Stimulated activated CD4-positive, alpha-beta T cell treated with anti-CD3 and anti-CD28 coated beads, Interleukin-4, amount 100 ng/mL, for 48 hours (primary cell): ENCODE results near the gene R3HCC1L.

Experiments
- DNase-seq, 2 donors: peaks; one replicate each; pipeline ENCODE4 v3.0.0-alpha.2; 2020; ENCODE audit warnings: low read depth in 2 of 2

The R3HCC1L gene

DNA sequence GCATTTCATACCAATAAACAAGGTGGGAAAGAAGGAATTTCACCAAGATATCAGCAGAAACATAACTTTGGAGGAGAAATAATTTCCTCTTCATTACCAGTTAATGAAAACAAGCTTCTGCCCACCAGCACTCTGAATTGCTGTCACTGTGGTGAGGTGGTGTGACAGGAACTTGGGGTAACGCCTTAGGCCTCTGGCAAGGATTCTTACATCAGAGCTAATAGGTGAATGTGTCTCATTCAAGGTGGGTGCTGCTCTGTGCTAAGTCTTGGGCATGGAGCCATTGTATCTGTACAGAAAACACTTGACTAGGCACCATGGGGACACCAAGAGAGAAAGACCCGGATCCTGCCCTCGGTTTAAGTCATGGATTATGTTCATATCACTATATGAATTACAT lies 141.9 kb downstream of the R3HCC1L start:
- no peak for DNase-seq

DNA sequence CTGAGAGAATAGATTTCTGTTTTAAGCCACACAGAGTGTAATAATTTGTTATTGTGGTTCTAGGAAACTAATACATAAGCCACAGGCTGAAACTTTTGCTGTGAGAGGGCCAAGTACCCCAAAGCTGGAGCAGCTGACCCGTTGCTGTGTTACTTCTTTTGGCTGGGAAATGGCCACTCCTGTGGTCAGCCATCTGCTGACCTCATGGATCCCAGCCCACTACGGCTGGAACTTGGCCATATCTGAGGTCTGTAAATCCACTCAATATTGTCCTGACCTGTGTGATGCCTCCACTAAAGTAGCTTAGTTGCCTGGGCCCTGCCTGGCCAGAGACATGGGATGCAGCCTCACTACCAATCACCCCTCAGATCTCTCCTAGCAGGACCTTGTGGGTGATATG lies 151.0 kb downstream of the R3HCC1L start:
- no peak for DNase-seq

DNA sequence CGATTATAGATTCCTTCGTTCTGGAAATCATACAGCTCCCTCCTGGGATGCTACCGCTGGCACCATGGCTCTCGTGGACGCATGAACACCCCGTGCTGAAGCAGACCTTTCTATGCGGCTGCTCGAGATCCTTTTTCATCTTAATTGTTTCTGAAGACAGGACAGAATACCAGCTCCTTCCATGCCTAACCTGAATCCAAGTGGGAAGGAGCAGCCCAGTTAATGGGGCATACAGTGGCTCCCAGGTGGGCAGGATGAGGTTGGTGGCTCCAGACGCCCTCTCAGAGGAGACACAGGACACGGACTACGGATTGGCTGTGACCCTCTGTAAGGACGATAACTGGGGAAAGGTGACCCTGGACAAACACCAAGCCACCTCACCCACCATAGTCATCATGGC lies 152.0 kb downstream of the R3HCC1L start:
- DNase-seq, result no peak

DNA sequence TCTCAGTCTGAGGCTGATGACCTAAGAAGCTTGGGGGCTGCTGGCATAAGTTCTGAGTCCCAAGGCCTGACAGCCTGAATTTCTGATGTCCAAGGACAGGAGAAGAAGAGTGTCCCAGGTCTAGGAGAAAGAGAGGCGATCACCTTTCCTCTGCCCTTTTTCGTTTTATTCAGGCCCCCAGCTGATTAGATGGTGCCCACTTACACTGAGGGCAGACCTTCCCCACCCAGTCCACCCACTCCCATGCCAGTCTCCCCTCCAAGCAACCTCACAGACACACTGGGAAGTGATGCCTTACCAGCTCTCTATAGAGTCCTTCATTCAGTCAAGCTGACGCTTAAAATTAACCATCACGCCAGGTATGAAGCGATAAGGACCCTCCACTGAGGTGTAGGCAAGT lies 152.9 kb downstream of the R3HCC1L start:
- DNase-seq, result no peak

- no peak for DNase-seq
These were observed 155.3 kb downstream of the R3HCC1L start for GRCh38 chr10:98289802-98290209.

DNA sequence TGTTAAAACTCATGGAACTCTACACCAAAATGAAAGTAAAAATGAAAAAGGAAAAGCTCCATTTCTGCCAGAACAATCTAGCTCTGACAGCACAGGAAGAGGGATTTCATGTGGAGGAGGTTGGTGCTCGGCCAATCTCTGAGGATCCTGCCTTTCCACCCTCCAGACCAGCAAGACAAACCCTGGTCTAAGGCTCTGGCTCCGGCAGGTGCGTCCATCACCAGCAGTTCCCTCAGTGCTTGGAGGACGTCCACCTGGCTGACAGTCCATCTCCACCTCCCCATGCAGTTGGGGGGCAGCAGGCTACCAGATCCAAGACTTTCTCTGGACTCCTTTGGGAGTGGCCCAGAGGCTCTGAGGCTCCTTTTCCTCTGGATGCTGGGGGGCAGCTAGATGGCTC lies 158.5 kb downstream of the R3HCC1L start:
- no peak for DNase-seq

DNA sequence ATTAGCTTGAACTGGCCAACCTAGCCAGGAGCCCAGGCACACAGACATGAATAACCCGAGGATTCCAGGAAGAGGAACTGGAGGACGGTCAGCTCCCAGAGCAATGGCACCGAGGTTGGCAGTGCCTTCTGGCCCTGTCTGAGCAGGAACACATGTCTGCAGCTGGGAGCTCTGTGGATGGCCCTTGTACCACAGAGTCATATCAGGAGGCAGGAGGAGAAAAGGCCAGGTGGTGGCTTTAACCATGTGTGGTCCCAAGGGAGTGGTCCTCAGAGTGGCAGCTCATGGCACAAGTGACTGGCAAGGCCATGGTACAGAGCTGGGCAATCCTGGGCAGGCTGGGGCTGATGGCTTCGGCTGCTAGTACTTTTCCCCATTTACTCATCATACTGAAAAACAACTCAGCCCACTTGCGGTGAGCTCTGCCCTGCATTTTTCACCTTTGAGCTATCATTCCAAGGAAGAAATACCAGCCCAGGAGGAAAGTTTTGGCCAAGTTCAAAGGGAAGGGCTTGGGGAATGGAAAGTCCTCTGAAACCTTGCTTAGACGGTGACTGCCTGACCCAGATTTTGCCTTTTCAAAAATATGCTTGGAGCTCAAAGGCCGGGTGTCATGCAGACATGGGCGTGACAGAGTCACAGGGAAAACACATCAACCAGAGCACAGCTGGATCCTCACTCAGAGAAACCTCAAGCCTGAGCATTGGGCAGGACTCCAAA lies 159.3 kb downstream of the R3HCC1L start:
- no peak for DNase-seq

DNA sequence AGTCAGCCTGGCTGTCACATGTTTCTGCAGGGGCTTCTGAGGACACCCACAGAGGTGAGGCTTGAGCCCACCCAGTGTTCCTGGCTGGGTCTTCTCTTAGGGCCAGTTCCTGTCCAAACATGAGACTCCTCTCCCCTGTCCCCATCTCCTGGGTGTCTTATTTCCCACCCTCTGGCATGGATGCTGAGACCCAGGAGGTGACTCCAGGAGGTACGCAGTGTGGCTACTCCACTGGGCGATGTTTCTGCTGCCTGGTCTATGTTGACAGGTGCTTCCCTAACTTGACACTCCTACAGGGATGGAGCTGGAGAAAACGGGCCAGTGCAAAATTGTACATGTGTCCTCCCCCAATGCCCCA lies 159.8 kb downstream of the R3HCC1L start:
- no peak for DNase-seq
